HepG2 (cell line): Measurements from ENCODE around the gene OGFOD3. TPM values are rescaled to one million over a fixed set of nuclear protein-coding genes. Genes with fewer than 3 reads are reported as not detected.

Experiments used
- ADNP ChIP-seq: sonication (generic); formaldehyde crosslinking; IDR thresholded peaks from 2 replicates; pipeline ENCODE4 v1.4.0; 2020; ENCODE audit warnings: missing genetic modification reagents
- CENPX ChIP-seq: sonication (generic); formaldehyde crosslinking; IDR thresholded peaks from 2 replicates; pipeline ENCODE4 v1.9.0; 2021; ENCODE audit warnings: mild to moderate bottlenecking, missing genetic modification reagents, moderate library complexity
- EP300 ChIP-seq, 3 experiments: sonication (generic) in 1 of 3; formaldehyde crosslinking in 1 of 3; IDR thresholded peaks; 2 replicates each; pipeline versions ENCODE4 v1.5.1 to v1.6.1; 2011 to 2020; ENCODE audit warnings: low read depth in 2 of 3, low read length in 2 of 3, borderline replicate concordance in 1 of 3, improper control_type of control experiment in 1 of 3, mild to moderate bottlenecking in 1 of 3, missing genetic modification reagents in 1 of 3, moderate library complexity in 1 of 3
- FOXM1 ChIP-seq: sonication (generic); formaldehyde crosslinking; IDR thresholded peaks from 2 replicates; pipeline ENCODE4 v1.5.0; 2020; ENCODE audit warnings: missing genetic modification reagents
- IKZF5 ChIP-seq: IDR thresholded peaks from 2 replicates; pipeline ENCODE4 v1.6.1; 2018; ENCODE audit warnings: missing genetic modification reagents, mild to moderate bottlenecking, missing compliant biosample characterization
- PHF21A ChIP-seq: sonication (generic); formaldehyde crosslinking; IDR thresholded peaks from 2 replicates; pipeline ENCODE4 v1.5.0; 2020; ENCODE audit warnings: mild to moderate bottlenecking, missing genetic modification reagents
- REL ChIP-seq: sonication (generic); formaldehyde crosslinking; conservative IDR thresholded peaks from 2 replicates; pipeline ENCODE4 v1.8.0; 2022; ENCODE audit warnings: mild to moderate bottlenecking, missing genetic modification reagents, moderate library complexity
- SOX5 ChIP-seq: IDR thresholded peaks from 2 replicates; pipeline ENCODE4 v1.6.1; 2016; ENCODE audit warnings: borderline replicate concordance
- TFAP4 ChIP-seq: sonication (generic); IDR thresholded peaks from 2 replicates; pipeline ENCODE4 v1.6.1; 2016; ENCODE audit warnings: low read depth, borderline replicate concordance
- XBP1 ChIP-seq: sonication (generic); formaldehyde crosslinking; IDR thresholded peaks from 2 replicates; pipeline ENCODE4 v1.5.0; 2020; ENCODE audit warnings: missing genetic modification reagents
- ZFY ChIP-seq: sonication (generic); formaldehyde crosslinking; IDR thresholded peaks from 2 replicates; pipeline ENCODE4 v1.4.0; 2020; ENCODE audit warnings: missing genetic modification reagents
- ZNF441 ChIP-seq: sonication (generic); formaldehyde crosslinking; IDR thresholded peaks from 2 replicates; pipeline ENCODE4 v1.7.0; 2021; ENCODE audit warnings: missing genetic modification reagents, borderline replicate concordance
- ZNF605 ChIP-seq: sonication (generic); formaldehyde crosslinking; IDR thresholded peaks from 2 replicates; pipeline ENCODE4 v1.8.0; 2022; ENCODE audit warnings: mild to moderate bottlenecking, missing genetic modification reagents
- ZNF879 ChIP-seq: sonication (generic); formaldehyde crosslinking; IDR thresholded peaks from 2 replicates; pipeline ENCODE4 v1.8.1; 2023; ENCODE audit warnings: missing genetic modification reagents
- ZSCAN9 ChIP-seq: IDR thresholded peaks from 2 replicates; pipeline ENCODE4 v1.6.1; 2016; ENCODE audit warnings: borderline replicate concordance
- polyA plus RNA-seq, 8 experiments: library from polyadenylated mRNA; depleted of rRNA in 3 of 8; stranded (reverse) in 7 of 8; unstranded in 1 of 8; fragments of >200 nt; fragmentation: Illumina TruSeq in 4 of 8; extraction: Trizol in 4 of 8; gene quantifications; 2 replicates each; pipeline versions ENCODE4 v1.2.1 to v1.2.3, GENCODE V29; 2011 to 2016; ENCODE audit warnings: low read depth in 4 of 8, missing spikeins in 1 of 8, mixed read lengths in 1 of 8; ENCODE audit not compliant: insufficient read depth in 1 of 8
- total RNA-seq, 5 experiments: library from RNA; depleted of rRNA; stranded (reverse); fragments of >200 nt; fragmentation: Illumina TruSeq; extraction: Trizol; gene quantifications; 2 replicates each; pipeline ENCODE4 v1.2.3, GENCODE V29; 2016; ENCODE audit warnings: low read depth in 1 of 5
- TF ChIP-seq, protein P1 (sequence below): sonication (generic); formaldehyde crosslinking; IDR thresholded peaks from 2 replicates; pipeline ENCODE4 v1.5.1; 2020; ENCODE audit warnings: mild to moderate bottlenecking, missing genetic modification reagents, moderate library complexity
- TF ChIP-seq, protein P2 (sequence below): IDR thresholded peaks from 2 replicates; pipeline ENCODE4 v1.6.1; 2016; ENCODE audit warnings: missing compliant biosample characterization, missing genetic modification reagents, borderline replicate concordance
- TF ChIP-seq, protein P3 (sequence below): sonication (generic); formaldehyde crosslinking; IDR thresholded peaks from 2 replicates; pipeline ENCODE4 v1.4.0; 2020; ENCODE audit warnings: missing genetic modification reagents
- TF ChIP-seq, protein P4 (sequence below): sonication (generic); formaldehyde crosslinking; IDR thresholded peaks from 2 replicates; pipeline ENCODE4 v1.4.0; 2020; ENCODE audit warnings: mild to moderate bottlenecking, missing genetic modification reagents

OGFOD3 gene
- total and polyA plus RNA-seq, 2 of the 13 experiments (the other 11 are each of a cell fraction or from before 2014, with no cell fraction given) = 40.0 to 42.1 TPM

DNA sequence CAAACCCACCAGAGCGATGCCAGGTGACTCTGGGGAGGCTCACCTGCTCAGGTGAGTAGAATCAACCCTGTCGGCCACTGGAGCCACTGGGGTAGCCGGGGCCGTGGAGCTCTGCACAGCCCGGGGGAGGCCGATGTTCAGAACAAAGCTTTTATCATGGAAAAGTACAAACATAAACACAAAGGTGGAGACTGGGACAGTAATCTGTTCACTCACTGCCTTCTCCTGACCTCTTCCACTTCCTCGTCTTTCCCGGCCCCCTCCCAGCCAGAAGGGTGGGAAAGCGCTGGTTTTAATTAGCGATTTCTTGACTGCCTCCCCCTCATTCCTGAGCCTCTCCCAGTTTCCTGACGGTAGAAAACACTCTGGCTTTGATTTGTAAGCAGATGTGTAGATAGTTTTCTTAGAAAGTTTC lies 69.1 kb downstream of the OGFOD3 start (continued):
- TF ChIP-seq ZNF605 (CRISPR knock-in tag) (no peak; the same call in 1 of the 2 replicates), ZSCAN9 (CRISPR knock-in tag) (no peak; the same call in 1 of the 2 replicates), ADNP (no peak), REL (CRISPR knock-in tag) (no peak), CENPX (no peak), FOXM1 (no peak), EP300 (IDR thresholded peaks at IDR 0.05; ENCODE audit: low read depth in 2 of 2, low read length in 2 of 2) (peak in 1 of 2 experiments; percentile 42; a peak in 1 of 4 replicates), EP300 (CRISPR knock-in tag; IDR thresholded peaks at IDR 0.05; ENCODE audit: borderline replicate concordance) (no peak), XBP1 (no peak), ZNF441 (no peak), TFAP4 (0 out of 2 replicates have a peak, but pooled peaks have one; percentile 34), ZFY (CRISPR knock-in tag) (peak; percentile 17; the same call in 1 of the 2 replicates), PHF21A (CRISPR knock-in tag) (no peak), IKZF5 (CRISPR knock-in tag) (0 out of 2 replicates have a peak, but pooled peaks have one; percentile 22), SOX5 (CRISPR knock-in tag) (peak; percentile 66; the same call in 1 of the 2 replicates), ZNF879 (no peak)
- TF ChIP-seq, protein P1, sequence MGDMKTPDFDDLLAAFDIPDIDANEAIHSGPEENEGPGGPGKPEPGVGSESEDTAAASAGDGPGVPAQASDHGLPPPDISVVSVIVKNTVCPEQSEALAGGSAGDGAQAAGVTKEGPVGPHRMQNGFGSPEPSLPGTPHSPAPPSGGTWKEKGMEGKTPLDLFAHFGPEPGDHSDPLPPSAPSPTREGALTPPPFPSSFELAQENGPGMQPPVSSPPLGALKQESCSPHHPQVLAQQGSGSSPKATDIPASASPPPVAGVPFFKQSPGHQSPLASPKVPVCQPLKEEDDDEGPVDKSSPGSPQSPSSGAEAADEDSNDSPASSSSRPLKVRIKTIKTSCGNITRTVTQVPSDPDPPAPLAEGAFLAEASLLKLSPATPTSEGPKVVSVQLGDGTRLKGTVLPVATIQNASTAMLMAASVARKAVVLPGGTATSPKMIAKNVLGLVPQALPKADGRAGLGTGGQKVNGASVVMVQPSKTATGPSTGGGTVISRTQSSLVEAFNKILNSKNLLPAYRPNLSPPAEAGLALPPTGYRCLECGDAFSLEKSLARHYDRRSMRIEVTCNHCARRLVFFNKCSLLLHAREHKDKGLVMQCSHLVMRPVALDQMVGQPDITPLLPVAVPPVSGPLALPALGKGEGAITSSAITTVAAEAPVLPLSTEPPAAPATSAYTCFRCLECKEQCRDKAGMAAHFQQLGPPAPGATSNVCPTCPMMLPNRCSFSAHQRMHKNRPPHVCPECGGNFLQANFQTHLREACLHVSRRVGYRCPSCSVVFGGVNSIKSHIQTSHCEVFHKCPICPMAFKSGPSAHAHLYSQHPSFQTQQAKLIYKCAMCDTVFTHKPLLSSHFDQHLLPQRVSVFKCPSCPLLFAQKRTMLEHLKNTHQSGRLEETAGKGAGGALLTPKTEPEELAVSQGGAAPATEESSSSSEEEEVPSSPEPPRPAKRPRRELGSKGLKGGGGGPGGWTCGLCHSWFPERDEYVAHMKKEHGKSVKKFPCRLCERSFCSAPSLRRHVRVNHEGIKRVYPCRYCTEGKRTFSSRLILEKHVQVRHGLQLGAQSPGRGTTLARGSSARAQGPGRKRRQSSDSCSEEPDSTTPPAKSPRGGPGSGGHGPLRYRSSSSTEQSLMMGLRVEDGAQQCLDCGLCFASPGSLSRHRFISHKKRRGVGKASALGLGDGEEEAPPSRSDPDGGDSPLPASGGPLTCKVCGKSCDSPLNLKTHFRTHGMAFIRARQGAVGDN (CRISPR knock-in tag) = peak; percentile 63
- TF ChIP-seq, protein P2, sequence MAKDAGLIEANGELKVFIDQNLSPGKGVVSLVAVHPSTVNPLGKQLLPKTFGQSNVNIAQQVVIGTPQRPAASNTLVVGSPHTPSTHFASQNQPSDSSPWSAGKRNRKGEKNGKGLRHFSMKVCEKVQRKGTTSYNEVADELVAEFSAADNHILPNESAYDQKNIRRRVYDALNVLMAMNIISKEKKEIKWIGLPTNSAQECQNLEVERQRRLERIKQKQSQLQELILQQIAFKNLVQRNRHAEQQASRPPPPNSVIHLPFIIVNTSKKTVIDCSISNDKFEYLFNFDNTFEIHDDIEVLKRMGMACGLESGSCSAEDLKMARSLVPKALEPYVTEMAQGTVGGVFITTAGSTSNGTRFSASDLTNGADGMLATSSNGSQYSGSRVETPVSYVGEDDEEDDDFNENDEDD (CRISPR knock-in tag) = no peak
- TF ChIP-seq, protein P3, sequence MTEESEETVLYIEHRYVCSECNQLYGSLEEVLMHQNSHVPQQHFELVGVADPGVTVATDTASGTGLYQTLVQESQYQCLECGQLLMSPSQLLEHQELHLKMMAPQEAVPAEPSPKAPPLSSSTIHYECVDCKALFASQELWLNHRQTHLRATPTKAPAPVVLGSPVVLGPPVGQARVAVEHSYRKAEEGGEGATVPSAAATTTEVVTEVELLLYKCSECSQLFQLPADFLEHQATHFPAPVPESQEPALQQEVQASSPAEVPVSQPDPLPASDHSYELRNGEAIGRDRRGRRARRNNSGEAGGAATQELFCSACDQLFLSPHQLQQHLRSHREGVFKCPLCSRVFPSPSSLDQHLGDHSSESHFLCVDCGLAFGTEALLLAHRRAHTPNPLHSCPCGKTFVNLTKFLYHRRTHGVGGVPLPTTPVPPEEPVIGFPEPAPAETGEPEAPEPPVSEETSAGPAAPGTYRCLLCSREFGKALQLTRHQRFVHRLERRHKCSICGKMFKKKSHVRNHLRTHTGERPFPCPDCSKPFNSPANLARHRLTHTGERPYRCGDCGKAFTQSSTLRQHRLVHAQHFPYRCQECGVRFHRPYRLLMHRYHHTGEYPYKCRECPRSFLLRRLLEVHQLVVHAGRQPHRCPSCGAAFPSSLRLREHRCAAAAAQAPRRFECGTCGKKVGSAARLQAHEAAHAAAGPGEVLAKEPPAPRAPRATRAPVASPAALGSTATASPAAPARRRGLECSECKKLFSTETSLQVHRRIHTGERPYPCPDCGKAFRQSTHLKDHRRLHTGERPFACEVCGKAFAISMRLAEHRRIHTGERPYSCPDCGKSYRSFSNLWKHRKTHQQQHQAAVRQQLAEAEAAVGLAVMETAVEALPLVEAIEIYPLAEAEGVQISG (CRISPR knock-in tag) = 0 out of 2 replicates have a peak, but pooled peaks have one; percentile 10
- TF ChIP-seq, protein P4, sequence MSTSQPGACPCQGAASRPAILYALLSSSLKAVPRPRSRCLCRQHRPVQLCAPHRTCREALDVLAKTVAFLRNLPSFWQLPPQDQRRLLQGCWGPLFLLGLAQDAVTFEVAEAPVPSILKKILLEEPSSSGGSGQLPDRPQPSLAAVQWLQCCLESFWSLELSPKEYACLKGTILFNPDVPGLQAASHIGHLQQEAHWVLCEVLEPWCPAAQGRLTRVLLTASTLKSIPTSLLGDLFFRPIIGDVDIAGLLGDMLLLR (CRISPR knock-in tag) = no peak
